Stimulated activated naive CD8-positive, alpha-beta T cell treated with anti-CD3 and anti-CD28 coated beads, Interleukin-15, amount 100 ng/mL, for 72 hours (primary cell): ENCODE data around the gene SPATA2.
"Not testable (repeated sequence)": the region's sequence is repeated elsewhere in the genome, so short reads cannot be mapped to it uniquely, and the experiment has no call there.

Source experiments
- ATAC-seq: fragments of 150-1000 bp; cut with Tn5 transposase; 2 replicates; pipeline ENCODE4 v1.10.0; 2021; ENCODE audit warnings: mild to moderate bottlenecking, moderate library complexity
- DNase-seq, 2 donors: peaks; one replicate each; pipeline ENCODE4 v3.0.0; 2021 to 2022
- H3K27ac Mint-ChIP-seq, 2 donors: one replicate each; pipeline ENCODE4 v1.8.0; 2022; ENCODE audit warnings: mild to moderate bottlenecking in 2 of 2, mixed read lengths in 2 of 2, moderate library complexity in 2 of 2
- H3K27me3 Mint-ChIP-seq: one replicate; pipeline ENCODE4 v1.8.0; 2022; ENCODE audit warnings: mixed read lengths
- H3K4me1 Mint-ChIP-seq: one replicate; pipeline ENCODE4 v1.8.0; 2022; ENCODE audit warnings: mild to moderate bottlenecking, mixed read lengths
- H3K4me3 Mint-ChIP-seq, 2 donors: one replicate each; pipeline ENCODE4 v1.8.0; 2022; ENCODE audit warnings: mild to moderate bottlenecking in 2 of 2, mixed read lengths in 2 of 2, moderate library complexity in 1 of 2
- H3K9me3 Mint-ChIP-seq, 2 donors: one replicate each; pipeline ENCODE4 v1.8.0; 2022; ENCODE audit warnings: mixed read lengths in 2 of 2

Gene SPATA2

DNA sequence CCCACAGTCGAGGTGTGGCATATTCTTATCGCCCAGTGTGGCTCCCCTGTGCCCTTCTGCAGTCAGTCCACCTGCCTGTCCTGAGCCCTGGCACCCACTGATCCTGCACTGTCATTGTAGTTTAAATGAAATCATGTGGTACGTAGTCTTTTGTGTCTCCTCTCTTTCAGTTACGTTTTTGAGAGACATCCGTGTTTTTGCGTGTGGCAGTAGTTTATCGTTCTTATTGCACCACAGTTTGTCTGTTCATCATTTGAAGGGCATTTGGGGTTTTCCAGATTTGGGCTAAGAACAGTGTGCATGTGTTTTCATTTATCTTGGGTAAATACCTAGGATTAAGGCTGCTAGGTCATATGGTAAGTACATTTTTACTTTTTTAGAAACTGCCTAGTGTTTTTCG, 49.3 kb downstream of the SPATA2 start:
- H3K27ac Mint-ChIP-seq = no peak overlapping the region
- DNase-seq (no peak), ATAC-seq (no peak)
- no peaks in the 10 kb centered on the region for H3K4me1 Mint-ChIP-seq
- no peaks in the 10 kb centered on the region for H3K27me3 Mint-ChIP-seq
- no peak overlapping the region for H3K4me3 Mint-ChIP-seq
- no peaks in the 10 kb centered on the region for H3K9me3 Mint-ChIP-seq

DNA sequence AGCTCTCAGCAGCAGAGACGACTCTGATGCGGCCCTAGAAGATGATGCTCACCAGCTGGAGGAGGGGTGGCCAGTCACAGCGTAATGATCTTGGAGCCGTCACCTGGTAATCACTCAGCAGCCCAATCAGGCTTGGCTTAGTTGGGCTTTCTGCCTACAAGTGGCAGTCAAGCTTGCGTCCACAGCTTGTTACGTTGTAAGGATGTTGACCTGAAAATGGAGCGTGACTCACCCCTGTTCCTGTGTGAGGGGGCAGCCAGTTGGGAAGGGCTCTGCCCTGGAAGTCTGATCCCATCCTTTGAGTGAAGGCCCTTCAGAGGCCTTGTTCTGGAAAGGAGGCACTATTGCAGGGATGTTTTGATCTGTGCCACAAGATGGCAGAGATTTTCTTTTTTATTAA, 49.8 kb downstream of the SPATA2 start:
- Mint-ChIP-seq H3K9me3 (no peaks in the 10 kb centered on the region), H3K4me1 (no peaks in the 10 kb centered on the region), H3K4me3 (no peak overlapping the region), H3K27me3 (no peaks in the 10 kb centered on the region), H3K27ac (no peak overlapping the region)
- no peak for ATAC-seq
- DNase-seq = no peak

DNA sequence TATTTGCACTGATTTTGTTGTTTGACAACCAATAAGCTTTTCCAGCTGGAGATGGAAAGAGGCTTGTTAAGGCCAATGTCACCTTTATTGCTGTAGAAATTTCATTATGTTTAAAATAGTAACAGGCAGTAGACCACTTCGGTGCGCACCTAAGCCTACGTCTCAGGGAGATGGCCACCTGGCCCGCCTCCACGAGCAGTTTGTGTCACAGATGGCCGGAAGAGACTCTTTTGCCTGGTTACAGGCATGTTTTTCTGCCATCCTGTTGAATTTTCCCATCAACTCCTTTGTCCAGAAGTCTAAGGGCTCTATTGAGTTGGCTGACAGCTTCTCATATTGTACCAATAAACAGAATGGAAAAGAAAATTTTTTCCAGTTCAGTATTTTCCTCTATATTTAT, 51.7 kb downstream of the SPATA2 start:
- ATAC-seq (no peak), DNase-seq (no peak)
- Mint-ChIP-seq H3K4me3 (no peak overlapping the region), H3K27ac (no peak overlapping the region), H3K27me3 (no peaks in the 10 kb centered on the region), H3K4me1 (no peaks in the 10 kb centered on the region), H3K9me3 (no peaks in the 10 kb centered on the region)

DNA sequence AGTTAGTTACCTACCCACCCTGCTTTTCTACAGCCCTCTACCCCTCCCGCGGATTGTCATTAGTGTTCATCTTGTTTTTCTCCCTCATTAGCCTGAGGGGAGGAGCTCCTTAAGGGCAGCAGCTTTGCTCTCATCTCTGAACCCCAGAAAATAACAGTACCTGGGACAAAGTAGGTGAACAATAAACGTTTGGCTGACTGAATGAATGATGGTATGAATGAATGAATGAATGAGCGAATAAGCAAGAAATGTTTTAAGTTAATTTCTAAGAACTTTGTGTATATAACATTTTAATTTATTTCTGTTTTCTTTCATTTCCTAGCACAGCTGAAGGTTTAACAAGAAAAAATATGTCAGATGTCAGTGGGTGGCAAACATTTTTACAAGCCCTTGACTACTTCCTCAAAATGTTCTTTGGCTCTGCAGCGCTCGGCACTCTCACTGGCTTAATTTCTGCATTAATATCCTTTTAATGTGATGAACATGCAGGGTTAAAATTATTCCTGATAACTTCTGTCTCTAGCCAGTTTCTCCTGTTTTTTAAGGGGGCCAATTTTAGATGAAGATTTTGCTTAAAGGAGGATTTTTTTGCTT, 52.6 kb downstream of the SPATA2 start:
- Mint-ChIP-seq H3K27me3 (no peaks in the 10 kb centered on the region), H3K9me3 (no peaks in the 10 kb centered on the region), H3K4me1 (no peaks in the 10 kb centered on the region), H3K27ac (no peak overlapping the region), H3K4me3 (no peak overlapping the region)
- DNase-seq (no peak), ATAC-seq (no peak)

DNA sequence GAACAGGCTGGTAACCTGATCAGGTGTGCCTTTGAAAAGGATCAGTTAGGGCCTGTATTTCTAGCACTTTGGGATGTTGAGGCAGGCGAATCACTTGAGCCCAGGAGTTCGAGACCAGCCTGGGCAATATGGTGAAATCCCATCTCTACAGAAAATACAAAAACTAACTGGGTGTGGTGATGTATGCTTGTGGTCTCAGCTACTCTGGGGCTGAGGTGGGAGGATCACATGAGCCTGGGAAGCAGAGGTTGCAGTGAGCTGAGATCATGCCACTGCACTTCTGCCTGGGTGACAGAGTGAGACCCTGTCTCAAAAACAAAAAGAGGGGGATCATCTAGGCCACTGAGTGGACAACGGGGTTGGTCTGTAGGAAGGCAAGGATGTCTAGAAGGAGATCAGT, 54.1 kb downstream of the SPATA2 start:
- not testable (repeated sequence) for H3K4me3 Mint-ChIP-seq, DNase-seq, H3K9me3 Mint-ChIP-seq, H3K27me3 Mint-ChIP-seq, H3K4me1 Mint-ChIP-seq, H3K27ac Mint-ChIP-seq, ATAC-seq

DNA sequence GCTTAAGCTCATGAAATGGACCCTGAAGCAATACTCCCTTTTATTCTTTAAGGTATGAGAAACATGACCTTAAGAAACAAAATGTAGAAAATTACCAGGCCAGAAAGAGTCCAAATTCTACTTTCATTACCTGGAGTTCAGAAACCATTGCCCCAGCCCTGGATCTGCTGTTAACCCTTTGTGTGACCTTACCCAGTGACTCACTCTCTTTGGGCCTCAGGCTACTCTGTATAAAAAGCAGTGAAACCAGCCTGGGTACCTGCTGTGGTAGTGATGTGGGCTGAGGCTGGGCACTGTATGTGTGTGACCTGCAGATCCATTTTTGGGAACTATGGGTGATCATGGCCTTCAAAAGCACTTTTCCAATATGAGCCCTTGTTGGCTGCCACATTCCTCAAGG, 55.5 kb downstream of the SPATA2 start:
- Mint-ChIP-seq H3K4me1 (no peaks in the 10 kb centered on the region), H3K27ac (no peak overlapping the region), H3K4me3 (no peak overlapping the region), H3K9me3 (no peaks in the 10 kb centered on the region), H3K27me3 (no peaks in the 10 kb centered on the region)
- no peak for ATAC-seq
- DNase-seq = no peak

DNA sequence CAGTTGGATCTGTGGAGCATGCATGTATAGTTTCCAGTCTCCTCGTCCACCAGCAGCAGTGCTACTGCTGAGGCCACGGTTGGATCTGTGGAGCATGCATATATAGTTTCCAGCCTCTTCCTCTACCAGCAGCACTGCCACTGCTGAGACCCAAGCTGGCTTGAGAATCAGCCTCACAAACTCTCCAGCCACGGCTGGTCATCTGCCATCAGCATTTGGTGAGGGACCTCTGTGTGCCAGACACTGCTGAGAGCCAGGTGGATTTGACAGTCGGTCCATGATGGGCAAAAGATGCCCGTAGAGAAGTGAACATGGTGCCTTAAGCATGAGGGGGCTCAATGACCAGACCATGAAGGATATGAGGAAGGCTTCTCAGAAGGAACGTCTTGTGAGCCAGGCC, 56.3 kb downstream of the SPATA2 start:
- ATAC-seq (no peak), DNase-seq (no peak)
- Mint-ChIP-seq H3K27me3 (no peaks in the 10 kb centered on the region), H3K27ac (no peak overlapping the region), H3K9me3 (no peaks in the 10 kb centered on the region), H3K4me3 (no peak overlapping the region), H3K4me1 (no peaks in the 10 kb centered on the region)

DNA sequence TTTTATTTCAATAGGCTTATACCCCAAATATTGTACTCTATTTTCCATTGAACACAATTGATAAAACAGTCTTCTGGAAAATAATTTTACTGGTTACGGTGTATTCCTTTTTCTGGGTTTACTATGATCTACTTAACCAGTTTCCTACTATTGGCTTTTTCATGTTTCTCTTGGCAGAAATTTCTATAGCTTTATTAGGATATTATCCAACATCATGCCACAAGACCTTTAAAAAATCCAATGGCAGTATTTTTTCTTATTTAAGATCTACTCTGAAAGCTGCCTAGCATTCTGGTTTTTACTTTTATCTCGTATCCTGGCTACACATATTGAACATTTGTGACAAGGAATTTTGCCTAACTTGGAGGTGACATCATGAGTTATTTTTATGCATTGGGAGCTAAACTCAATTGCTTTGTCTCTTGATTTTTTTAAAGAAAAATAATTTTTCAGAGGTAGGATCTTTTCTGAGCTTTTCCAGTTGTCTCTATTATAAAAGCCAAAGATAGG, 57.2 kb downstream of the SPATA2 start:
- H3K27me3 Mint-ChIP-seq = no peaks in the 10 kb centered on the region
- no peaks in the 10 kb centered on the region for H3K4me1 Mint-ChIP-seq

DNA sequence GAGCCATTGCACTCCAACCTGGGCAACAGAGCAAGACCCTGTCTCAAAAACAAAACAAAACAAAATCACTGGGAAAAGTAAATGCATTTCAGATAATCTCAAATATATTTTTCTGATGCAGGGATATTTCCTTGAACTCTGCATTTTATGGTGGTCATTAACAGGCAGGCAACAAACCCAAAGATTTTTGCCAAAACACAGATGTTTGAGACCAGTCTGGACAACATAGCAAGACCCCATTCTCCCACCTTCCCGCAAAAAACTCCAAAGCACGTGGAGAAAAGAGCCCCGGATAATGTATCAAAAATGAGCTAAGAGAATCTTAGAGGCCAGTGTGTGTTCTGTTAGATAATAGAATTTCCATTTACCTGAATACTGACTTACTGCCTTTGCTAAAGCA, 58.4 kb downstream of the SPATA2 start:
- ATAC-seq = no peak
- no peaks in the 10 kb centered on the region for H3K9me3 Mint-ChIP-seq
- H3K4me3 Mint-ChIP-seq = no peak overlapping the region
- DNase-seq = no peak
- H3K27me3 Mint-ChIP-seq = no peaks in the 10 kb centered on the region
- H3K27ac Mint-ChIP-seq = no peak overlapping the region
- H3K4me1 Mint-ChIP-seq = no peaks in the 10 kb centered on the region

More for the DNA sequence above, 57.2 kb downstream of the SPATA2 start:
- no peak for DNase-seq
- H3K27ac Mint-ChIP-seq = no peak overlapping the region
- ATAC-seq = no peak
- H3K4me3 Mint-ChIP-seq = no peak overlapping the region
- no peaks in the 10 kb centered on the region for H3K9me3 Mint-ChIP-seq

DNA sequence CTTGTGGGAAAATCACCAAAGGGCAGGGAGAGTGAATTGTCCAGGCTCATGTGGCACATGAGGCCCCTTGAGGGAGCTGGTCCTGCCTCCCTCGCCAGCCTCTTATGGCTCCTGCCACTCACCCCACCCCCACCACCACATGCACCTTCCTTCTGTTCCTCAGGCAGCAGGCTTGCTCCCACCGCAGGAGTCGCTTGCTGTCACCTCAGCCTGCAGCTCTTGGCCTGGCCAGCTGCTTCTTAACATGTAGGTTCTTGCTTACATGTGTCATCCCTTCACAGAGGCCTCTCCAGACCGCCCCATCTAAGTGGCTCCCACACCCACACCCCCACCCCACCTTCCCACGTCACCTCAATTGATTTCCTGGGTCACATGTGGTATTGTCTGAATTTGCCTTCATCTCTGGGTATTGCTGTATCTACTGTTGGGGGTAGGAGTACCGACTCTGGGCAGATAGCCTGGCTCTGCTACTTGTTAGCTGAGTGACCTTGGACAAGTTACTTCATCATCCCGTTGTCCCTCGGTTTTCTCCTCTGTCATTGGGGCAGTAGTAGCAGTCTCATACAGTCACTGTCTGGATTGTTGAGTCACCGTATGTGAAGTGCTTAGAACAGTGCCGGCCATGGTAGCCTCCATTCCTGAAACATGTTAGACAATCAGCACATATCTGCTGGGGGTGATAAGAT, 61.0 kb downstream of the SPATA2 start:
- ATAC-seq (no peak), DNase-seq (no peak)
- Mint-ChIP-seq H3K27ac (peak overlapping the region in 1 of 2 donors; percentile 93), H3K27me3 (no peaks in the 10 kb centered on the region), H3K4me3 (no peak overlapping the region), H3K4me1 (peaks cover 6% of the 10 kb centered on the region), H3K9me3 (no peaks in the 10 kb centered on the region)

DNA sequence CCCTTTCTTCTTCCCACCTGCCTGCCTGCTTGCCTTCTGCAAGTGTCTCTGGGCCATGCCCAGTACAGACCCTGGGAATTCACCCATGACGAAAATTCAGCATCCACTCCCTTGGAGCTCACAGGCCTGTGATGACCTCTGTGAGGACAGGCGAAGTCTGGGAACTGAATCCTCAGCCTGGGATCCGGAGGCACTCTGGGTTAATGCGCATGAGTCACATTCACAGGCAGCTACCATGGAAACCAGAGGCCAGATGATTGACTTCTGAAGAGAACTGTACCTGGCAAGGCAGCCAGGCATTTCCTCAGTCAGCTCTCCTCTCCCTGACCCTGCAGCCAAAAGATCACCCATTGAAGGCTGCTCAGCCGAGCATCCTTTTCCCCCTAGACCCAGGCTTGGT, 61.7 kb downstream of the SPATA2 start:
- H3K27ac Mint-ChIP-seq = no peak overlapping the region
- peaks cover 6% of the 10 kb centered on the region for H3K4me1 Mint-ChIP-seq
- no peak for ATAC-seq
- no peaks in the 10 kb centered on the region for H3K27me3 Mint-ChIP-seq
- no peak overlapping the region for H3K4me3 Mint-ChIP-seq
- DNase-seq = no peak
- H3K9me3 Mint-ChIP-seq = no peaks in the 10 kb centered on the region
